NOMO-1 (cell line): ENCODE measurements around the gene EIF4G3.

Experiments used
- DNase-seq, 2 experiments: peaks; one replicate each; lab custom pipeline; 2025; ENCODE audit not compliant: unreplicated experiment in 2 of 2; lab: John Stamatoyannopoulos, UW

The EIF4G3 gene

GRCh38 chr1:21003281-21004045 is 173.2 kb downstream of the EIF4G3 start:
- DNase-seq: no peak

GRCh38 chr1:21001042-21001441 is 175.7 kb downstream of the EIF4G3 start:
- DNase-seq: no peak

GRCh38 chr1:21000245-21000594 is 176.5 kb downstream of the EIF4G3 start:
- DNase-seq: no peak

GRCh38 chr1:20999525-21000244 is 177.0 kb downstream of the EIF4G3 start:
- DNase-seq: no peak

GRCh38 chr1:20998826-20999225 is 177.9 kb downstream of the EIF4G3 start:
- DNase-seq: peak in 1 of 2 experiments; percentile 66

GRCh38 chr1:20997602-20998224 is 179.0 kb downstream of the EIF4G3 start:
- DNase-seq: peak in 1 of 2 experiments; percentile 15

GRCh38 chr1:20996554-20996953 is 180.1 kb downstream of the EIF4G3 start:
- DNase-seq: no peak

GRCh38 chr1:20993716-20994575 is 182.8 kb downstream of the EIF4G3 start:
- DNase-seq: no peak

- no peak for DNase-seq
Observed at GRCh38 chr1:20992322-20993056, 184.2 kb downstream of the EIF4G3 start.

GRCh38 chr1:20988943-20989342 is 187.8 kb downstream of the EIF4G3 start:
- DNase-seq: no peak

- no peak for DNase-seq
Observed at GRCh38 chr1:20987831-20988825, 188.6 kb downstream of the EIF4G3 start.

GRCh38 chr1:20983297-20983889 is 193.3 kb downstream of the EIF4G3 start:
- no peak for DNase-seq

- DNase-seq: no peak
Observed at GRCh38 chr1:20982316-20982715, 194.4 kb downstream of the EIF4G3 start.

GRCh38 chr1:20981915-20982314 is 194.8 kb downstream of the EIF4G3 start:
- DNase-seq: peak in 1 of 2 experiments; percentile 5

- DNase-seq: no peak
Observed at GRCh38 chr1:20980051-20980450, 196.6 kb downstream of the EIF4G3 start.

- no peak for DNase-seq
Observed at GRCh38 chr1:20978413-20978812, 198.3 kb downstream of the EIF4G3 start.

- no peak for DNase-seq
Observed at GRCh38 chr1:20975668-20976067, 201.0 kb downstream of the EIF4G3 start.

GRCh38 chr1:20974951-20975350 is 201.7 kb downstream of the EIF4G3 start:
- DNase-seq: no peak

- no peak for DNase-seq
Observed at GRCh38 chr1:20974069-20974468, 202.6 kb downstream of the EIF4G3 start.
